B cell (primary cell): ENCODE results near the gene PCOLCE2. TPM values are rescaled to one million over a fixed set of nuclear protein-coding genes. Genes with fewer than 3 reads are reported as not detected.

ENCODE experiments used
- ATAC-seq: fragments of 200-7000 bp; cut with Tn5 transposase; one replicate; pipeline ENCODE4 v1.10.0; 2021; ENCODE audit warnings: low read depth, mild to moderate bottlenecking, moderate number of reproducible peaks, moderate library complexity
- CTCF ChIA-PET: fragments of 350-600 bp; sonication (Branson Sonifier 250); formaldehyde crosslinking; loops from one replicate; lab custom pipeline; 2021; ENCODE audit warnings: antibody characterized with exemption, inconsistent platforms; lab: Charles Lee
- POLR2A ChIA-PET: fragments of 350-600 bp; sonication (Branson Sonifier 250); formaldehyde crosslinking; loops from one replicate; lab custom pipeline; 2021; ENCODE audit warnings: antibody characterized with exemption; lab: Charles Lee
- DNase-seq: peaks from one replicate; pipeline ENCODE4 v3.0.0; 2013
- H2AFZ ChIP-seq: 2 replicates; pipeline ENCODE4 v1.6.1; 2012; ENCODE audit warnings: mild to moderate bottlenecking, low read depth, low read length; ENCODE audit not compliant: insufficient read depth, poor library complexity, severe bottlenecking
- H3K27ac ChIP-seq, 2 donors: 1 replicate in 1 of 2; 2 replicates in 1 of 2; pipeline ENCODE4 v1.5.1; 2012 to 2013; ENCODE audit warnings: low read length in 2 of 2, mild to moderate bottlenecking in 2 of 2, moderate library complexity in 1 of 2
- H3K27me3 ChIP-seq, 4 experiments: fragments of 200-600 bp in 1 of 4; sonication (generic) in 1 of 4; replicated peaks in 1 of 4; 1 replicate in 2 of 4; 2 replicates in 2 of 4; pipeline versions ENCODE4 v1.6.1 to v1.7.0; 2013 to 2016; ENCODE audit warnings: low read length in 3 of 4, mild to moderate bottlenecking in 2 of 4, mixed read lengths in 1 of 4, moderate library complexity in 1 of 4; ENCODE audit not compliant: insufficient read depth in 4 of 4, control insufficient read depth in 3 of 4; ENCODE audit errors: control extremely low read depth in 1 of 4
- H3K36me3 ChIP-seq, 2 experiments: replicated peaks in 1 of 2; 1 replicate in 1 of 2; 2 replicates in 1 of 2; pipeline versions ENCODE4 v1.6.1 to v1.7.1; 2013; ENCODE audit warnings: low read length in 1 of 2; ENCODE audit not compliant: insufficient read depth in 2 of 2, control insufficient read depth in 1 of 2; ENCODE audit errors: control extremely low read depth in 1 of 2, extremely low read depth in 1 of 2
- H3K4me1 ChIP-seq, 2 donors: fragments of 200-600 bp in 1 of 2; sonication (generic) in 1 of 2; 1 replicate in 1 of 2; 2 replicates in 1 of 2; pipeline versions ENCODE4 v1.5.1 to v1.6.1; 2013 to 2017; ENCODE audit warnings: low read length in 2 of 2; ENCODE audit not compliant: control insufficient read depth in 2 of 2, insufficient read depth in 2 of 2
- H3K4me2 ChIP-seq: replicated peaks from 2 replicates; pipeline ENCODE3; 2012; ENCODE audit warnings: mild to moderate bottlenecking, low read depth, low read length; ENCODE audit not compliant: poor library complexity, severe bottlenecking
- H3K4me3 ChIP-seq, 5 experiments: fragments of 200-600 bp in 1 of 5; sonication (generic) in 1 of 5; 1 replicate in 3 of 5; 2 replicates in 2 of 5; pipeline versions ENCODE4 v1.5.1 to v1.7.0; 2011 to 2016; ENCODE audit warnings: low read length in 4 of 5, mild to moderate bottlenecking in 4 of 5, low read depth in 2 of 5, control low read depth in 1 of 5, moderate library complexity in 1 of 5; ENCODE audit not compliant: insufficient read depth in 1 of 5; ENCODE audit errors: control extremely low read depth in 1 of 5, extremely low read depth in 1 of 5
- H3K79me2 ChIP-seq: fragments of 200-600 bp; sonication (generic); one replicate; pipeline ENCODE4 v1.6.0; 2016; ENCODE audit warnings: low read length; ENCODE audit not compliant: control insufficient read depth, insufficient read depth
- H3K9ac ChIP-seq: fragments of 200-600 bp; sonication (generic); 2 replicates; pipeline ENCODE4 v1.6.1; 2017; ENCODE audit warnings: mild to moderate bottlenecking, low read length, moderate library complexity
- H3K9me3 ChIP-seq, 3 donors: one replicate each; pipeline versions ENCODE4 v1.6.1 to v1.7.1; 2013; ENCODE audit warnings: low read length in 2 of 3; ENCODE audit not compliant: control insufficient read depth in 2 of 3, insufficient read depth in 1 of 3; ENCODE audit errors: control extremely low read depth in 1 of 3
- H4K20me1 ChIP-seq: 2 replicates; pipeline ENCODE4 v1.6.0; 2012; ENCODE audit warnings: mild to moderate bottlenecking, low read length; ENCODE audit not compliant: insufficient read depth, control insufficient read depth, poor library complexity, severe bottlenecking
- H3K27ac Mint-ChIP-seq: one replicate; pipeline ENCODE4 v1.8.0; 2021; ENCODE audit warnings: mixed read lengths
- H3K27me3 Mint-ChIP-seq: one replicate; pipeline ENCODE4 v1.8.0; 2021; ENCODE audit warnings: mixed read lengths
- H3K4me1 Mint-ChIP-seq: one replicate; pipeline ENCODE4 v1.8.0; 2021; ENCODE audit warnings: mixed read lengths
- H3K4me3 Mint-ChIP-seq: one replicate; pipeline ENCODE4 v1.8.0; 2021; ENCODE audit warnings: mixed read lengths
- H3K9me3 Mint-ChIP-seq: one replicate; pipeline ENCODE4 v1.8.0; 2022; ENCODE audit warnings: mixed read lengths; ENCODE audit not compliant: insufficient read depth
- CTCF ChIP-seq: fragments of 200-600 bp; IDR thresholded peaks from one replicate; pipeline ENCODE4 v1.8.0; 2022; ENCODE audit warnings: antibody characterized with exemption, mild to moderate bottlenecking
- EZH2 ChIP-seq: IDR thresholded peaks from 2 replicates; pipeline ENCODE4 v1.6.1; 2012; ENCODE audit warnings: borderline replicate concordance, low read depth, mild to moderate bottlenecking, moderate library complexity, low read length; ENCODE audit not compliant: insufficient read depth, poor library complexity, severe bottlenecking
- WGBS: methylation state at CpG from one replicate; pipeline ENCODE4 v1.1.5; 2013; ENCODE audit warnings: missing lambda C conversion rate; ENCODE audit not compliant: insufficient coverage; 5-methylcytosine and 5-hydroxymethylcytosine counted together
- intact Hi-C: fragments of 100-400 bp; cut with micrococcal nuclease; formaldehyde crosslinking; loops from one replicate; pipeline ENCODE4 v1.10.0; 2022
- polyA plus RNA-seq: library from polyadenylated mRNA; depleted of rRNA; stranded (reverse); fragments of >200 nt; gene quantifications from 2 replicates; pipeline ENCODE4 v1.2.3, GENCODE V29; 2012
- total RNA-seq, 2 donors: library from RNA; stranded (reverse); fragments of 120-200 nt in 1 of 2; gene quantifications; 1 replicate in 1 of 2; 2 replicates in 1 of 2; pipeline versions ENCODE4 v1.2.3 to v1.2.4, GENCODE V29; 2013 to 2022

Gene PCOLCE2
- total and polyA plus RNA-seq, 2 donors (not counting 1 experiment from before 2014, with no cell fraction given), result not detected

GRCh38 chr3:142897807-142898206 lies 8.9 kb upstream of the PCOLCE2 start:
- WGBS, result 100% methylated on average over 2 of the region's 2 CpGs
- no peaks in the 10 kb centered on the region for H3K79me2 ChIP-seq
- intact Hi-C loops, result no loop called here
- H3K27ac ChIP-seq, result no peak overlapping the region
- DNase-seq, result no peak
- H3K27me3 ChIP-seq, result peaks cover 0 to 6% (median 4%) of the 10 kb centered on the region in 4 experiments
- H3K9ac ChIP-seq, result no peak overlapping the region
- no peak overlapping the region for H2AFZ ChIP-seq
- no peaks in the 10 kb centered on the region for H3K36me3 ChIP-seq
- H4K20me1 ChIP-seq, result no peaks in the 10 kb centered on the region
- Mint-ChIP-seq H3K4me1 (no peaks in the 10 kb centered on the region), H3K27ac (no peak overlapping the region), H3K9me3 (no peaks in the 10 kb centered on the region), H3K4me3 (no peak overlapping the region), H3K27me3 (peaks cover 23% of the 10 kb centered on the region)
- H3K4me2 ChIP-seq, result no peak overlapping the region
- no peaks in the 10 kb centered on the region for H3K4me1 ChIP-seq
- no peak for TF ChIP-seq EZH2
- no peak for TF ChIP-seq CTCF
- CTCF ChIA-PET, result no interaction called here
- no peak overlapping the region for H3K4me3 ChIP-seq
- POLR2A ChIA-PET, result no interaction called here
- no peaks in the 10 kb centered on the region for H3K9me3 ChIP-seq
- ATAC-seq, result no peak

GRCh38 chr3:142896996-142897395 lies 8.1 kb upstream of the PCOLCE2 start:
- no CpG with 5 or more reads among the region's 1 CpG for WGBS
- ChIA-PET CTCF (no interaction called here), POLR2A (no interaction called here)
- DNase-seq, result no peak
- Histone ChIP-seq H2AFZ (no peak overlapping the region), H3K4me3 (no peak overlapping the region), H3K9me3 (no peaks in the 10 kb centered on the region), H3K27ac (no peak overlapping the region), H3K36me3 (no peaks in the 10 kb centered on the region), H3K4me2 (no peak overlapping the region), H3K4me1 (no peaks in the 10 kb centered on the region), H4K20me1 (no peaks in the 10 kb centered on the region), H3K9ac (no peak overlapping the region), H3K79me2 (no peaks in the 10 kb centered on the region), H3K27me3 (peaks cover 0 to 10% (median 4%) of the 10 kb centered on the region in 4 experiments)
- TF ChIP-seq CTCF (no peak), EZH2 (no peak)
- H3K4me1 Mint-ChIP-seq, result no peaks in the 10 kb centered on the region
- intact Hi-C loops, result no loop called here
- peaks cover 29% of the 10 kb centered on the region for H3K27me3 Mint-ChIP-seq
- H3K27ac Mint-ChIP-seq, result no peak overlapping the region
- no peak overlapping the region for H3K4me3 Mint-ChIP-seq
- ATAC-seq, result no peak
- no peaks in the 10 kb centered on the region for H3K9me3 Mint-ChIP-seq
